ENCODE measurements around the gene MPST. TPM values are rescaled to one million over a fixed set of nuclear protein-coding genes. Genes with fewer than 3 reads are reported as not detected.

MPST gene
- total RNA-seq, 1 donor from 2014 or later = 101 TPM

DNA sequence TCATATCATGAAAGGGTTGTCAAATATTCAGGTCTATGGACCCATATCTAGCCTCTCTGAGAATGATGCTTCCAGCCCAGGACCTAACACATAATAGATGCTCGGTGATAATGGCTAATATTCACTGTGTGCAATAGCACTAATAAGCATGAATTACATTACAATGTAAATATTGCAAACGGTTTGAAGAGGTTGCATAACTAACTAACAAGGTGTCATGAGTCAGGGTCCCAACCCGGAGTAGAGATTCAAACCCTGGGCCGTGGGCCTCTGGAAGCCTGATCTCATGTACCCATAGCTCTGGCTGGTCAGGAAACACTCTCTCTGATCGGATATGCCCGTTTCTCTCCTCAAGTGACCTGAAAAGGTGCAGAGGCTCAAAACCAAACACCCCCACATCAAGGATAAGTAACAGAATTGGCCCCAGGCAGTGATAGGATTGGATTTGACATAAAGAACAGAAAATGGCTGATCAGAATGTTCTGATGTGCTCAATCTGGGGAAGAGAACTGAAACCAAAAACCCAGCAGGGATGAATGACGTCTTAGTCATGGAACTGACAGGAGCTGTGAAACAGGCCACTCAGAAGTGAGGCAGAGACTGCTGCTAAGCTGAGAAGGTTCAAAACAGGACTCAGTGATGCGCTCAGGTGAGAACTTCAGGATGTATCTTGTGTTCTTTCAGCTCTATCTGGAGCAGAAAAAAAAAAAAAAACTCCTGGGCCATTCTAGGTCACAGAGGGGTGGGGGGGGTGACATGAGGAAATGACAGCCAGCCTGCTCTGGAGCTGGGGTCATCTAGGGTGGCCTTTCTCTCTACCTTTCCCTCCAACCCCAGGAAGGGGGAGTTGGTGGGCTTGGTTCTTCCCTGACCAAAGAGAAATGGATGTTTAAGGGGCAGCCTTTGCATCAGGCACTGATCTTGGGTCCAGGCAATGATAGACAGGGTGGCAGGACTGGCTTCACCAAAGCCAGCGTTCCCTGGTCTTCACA lies 25.4 kb downstream of the MPST start:
- Mint-ChIP-seq H3K9me3 (ENCODE audit: low read depth) (no peaks in the 10 kb centered on the region), H3K36me3 (ENCODE audit: insufficient read depth) (no peaks in the 10 kb centered on the region), H3K27me3 (peaks cover 9% of the 10 kb centered on the region), H3K4me1 (ENCODE audit: low read depth) (peaks cover 15% of the 10 kb centered on the region), H3K27ac (no peak overlapping the region), H3K4me3 (ENCODE audit: low read depth) (no peak overlapping the region)
- TF ChIP-seq, protein P1, sequence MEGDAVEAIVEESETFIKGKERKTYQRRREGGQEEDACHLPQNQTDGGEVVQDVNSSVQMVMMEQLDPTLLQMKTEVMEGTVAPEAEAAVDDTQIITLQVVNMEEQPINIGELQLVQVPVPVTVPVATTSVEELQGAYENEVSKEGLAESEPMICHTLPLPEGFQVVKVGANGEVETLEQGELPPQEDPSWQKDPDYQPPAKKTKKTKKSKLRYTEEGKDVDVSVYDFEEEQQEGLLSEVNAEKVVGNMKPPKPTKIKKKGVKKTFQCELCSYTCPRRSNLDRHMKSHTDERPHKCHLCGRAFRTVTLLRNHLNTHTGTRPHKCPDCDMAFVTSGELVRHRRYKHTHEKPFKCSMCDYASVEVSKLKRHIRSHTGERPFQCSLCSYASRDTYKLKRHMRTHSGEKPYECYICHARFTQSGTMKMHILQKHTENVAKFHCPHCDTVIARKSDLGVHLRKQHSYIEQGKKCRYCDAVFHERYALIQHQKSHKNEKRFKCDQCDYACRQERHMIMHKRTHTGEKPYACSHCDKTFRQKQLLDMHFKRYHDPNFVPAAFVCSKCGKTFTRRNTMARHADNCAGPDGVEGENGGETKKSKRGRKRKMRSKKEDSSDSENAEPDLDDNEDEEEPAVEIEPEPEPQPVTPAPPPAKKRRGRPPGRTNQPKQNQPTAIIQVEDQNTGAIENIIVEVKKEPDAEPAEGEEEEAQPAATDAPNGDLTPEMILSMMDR (IDR thresholded peaks at IDR 0.05; ENCODE audit: unreplicated experiment) = no peak
- DNase-seq (ENCODE audit: low spot score, unreplicated experiment) = no peak

DNA sequence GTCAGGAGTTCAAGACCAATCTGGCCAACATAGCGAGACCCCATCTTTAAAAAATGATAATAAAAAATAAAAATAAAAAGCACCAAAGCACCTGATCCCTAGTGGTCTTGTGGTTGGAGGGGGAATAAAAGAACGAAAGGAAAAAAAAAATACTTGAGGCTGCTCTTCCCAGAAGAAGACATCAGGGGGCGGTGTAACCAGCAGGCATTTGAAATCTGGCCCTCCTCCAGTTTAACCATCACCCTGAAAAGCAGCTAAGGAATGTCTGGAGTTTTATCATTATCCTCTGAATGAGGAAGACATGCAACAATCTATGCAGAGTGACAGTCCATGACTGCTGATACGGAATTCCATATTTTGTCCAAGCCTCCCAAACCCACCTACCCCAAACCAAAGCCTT lies 26.4 kb downstream of the MPST start:
- H3K27me3 Mint-ChIP-seq = peaks cover 9% of the 10 kb centered on the region
- TF ChIP-seq, protein P1 (IDR thresholded peaks at IDR 0.05; ENCODE audit: unreplicated experiment) = peak; percentile 64
- H3K27ac Mint-ChIP-seq = no peak overlapping the region
- no peak overlapping the region for H3K4me3 Mint-ChIP-seq (ENCODE audit: low read depth)
- DNase-seq (ENCODE audit: low spot score, unreplicated experiment) = no peak
- H3K36me3 Mint-ChIP-seq (ENCODE audit: insufficient read depth) = no peaks in the 10 kb centered on the region
- peaks cover 12% of the 10 kb centered on the region for H3K4me1 Mint-ChIP-seq (ENCODE audit: low read depth)
- no peaks in the 10 kb centered on the region for H3K9me3 Mint-ChIP-seq (ENCODE audit: low read depth)

DNA sequence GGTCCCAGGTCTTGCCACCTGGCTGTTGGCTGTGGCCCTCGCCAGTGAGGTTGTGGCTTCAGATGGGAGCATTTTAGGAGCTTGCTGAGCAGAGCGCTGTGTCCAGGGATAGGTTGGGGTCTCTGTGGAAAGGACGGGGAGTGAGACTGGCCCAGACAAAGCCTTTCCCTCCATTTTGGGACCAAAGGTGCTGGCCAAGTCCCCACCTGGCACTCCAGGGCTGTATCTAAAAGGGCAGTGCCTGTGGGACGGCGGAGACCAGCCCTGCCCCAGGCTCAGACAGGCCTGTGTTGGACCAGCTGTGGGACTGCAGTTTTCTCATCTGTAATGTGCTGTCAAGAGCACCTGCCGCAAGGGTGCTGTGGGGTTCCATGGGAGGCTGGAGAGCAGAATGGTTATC lies 27.0 kb downstream of the MPST start:
- no peak overlapping the region for H3K4me3 Mint-ChIP-seq (ENCODE audit: low read depth)
- H3K27ac Mint-ChIP-seq = no peak overlapping the region
- DNase-seq (ENCODE audit: low spot score, unreplicated experiment) = no peak
- H3K4me1 Mint-ChIP-seq (ENCODE audit: low read depth) = peaks cover 12% of the 10 kb centered on the region
- H3K27me3 Mint-ChIP-seq = peaks cover 9% of the 10 kb centered on the region
- TF ChIP-seq, protein P1 (IDR thresholded peaks at IDR 0.05; ENCODE audit: unreplicated experiment) = no peak
- no peaks in the 10 kb centered on the region for H3K9me3 Mint-ChIP-seq (ENCODE audit: low read depth)
- no peaks in the 10 kb centered on the region for H3K36me3 Mint-ChIP-seq (ENCODE audit: insufficient read depth)

DNA sequence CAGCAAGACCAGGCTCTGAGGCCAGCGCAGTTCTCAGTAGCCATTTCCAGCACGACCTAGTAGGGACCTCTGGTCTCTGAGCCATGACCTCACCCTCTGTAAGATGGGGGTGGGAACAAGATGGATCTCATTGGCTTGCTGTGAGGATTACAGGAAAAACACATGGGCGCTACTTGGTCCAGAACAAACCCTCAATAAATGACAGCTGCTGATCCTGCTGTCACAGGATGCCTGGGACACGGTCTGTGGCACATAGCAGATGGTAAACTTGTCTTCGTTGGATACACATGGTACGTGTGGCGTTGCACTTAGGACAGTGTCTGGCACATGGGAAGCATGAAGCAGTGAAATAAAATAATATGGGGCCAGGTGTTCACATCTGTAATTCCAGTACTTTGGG lies 27.5 kb downstream of the MPST start:
- Mint-ChIP-seq H3K27me3 (peaks cover 9% of the 10 kb centered on the region), H3K9me3 (ENCODE audit: low read depth) (no peaks in the 10 kb centered on the region), H3K36me3 (ENCODE audit: insufficient read depth) (no peaks in the 10 kb centered on the region), H3K4me1 (ENCODE audit: low read depth) (peaks cover 12% of the 10 kb centered on the region), H3K27ac (no peak overlapping the region), H3K4me3 (ENCODE audit: low read depth) (no peak overlapping the region)
- no peak for DNase-seq (ENCODE audit: low spot score, unreplicated experiment)
- TF ChIP-seq, protein P1 (IDR thresholded peaks at IDR 0.05; ENCODE audit: unreplicated experiment) = no peak

DNA sequence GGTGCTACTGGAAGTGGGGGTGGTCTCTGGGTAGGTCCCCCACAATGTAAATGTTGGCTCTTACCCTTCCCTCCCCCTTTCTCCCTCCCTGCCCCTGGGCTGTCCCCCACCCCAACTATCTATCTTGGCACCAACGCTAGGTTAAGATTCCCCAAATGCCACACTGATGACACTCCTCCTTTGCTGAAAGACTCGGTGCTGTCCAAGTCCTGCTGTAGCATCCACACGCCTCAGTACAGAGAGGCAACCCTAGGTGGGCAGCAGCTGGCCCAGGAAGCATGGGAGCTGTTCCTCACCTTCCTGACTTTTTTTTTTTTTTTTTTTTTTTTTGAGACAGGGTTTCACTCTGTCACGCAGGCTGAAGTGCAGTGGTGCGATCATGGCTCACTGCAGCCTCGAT lies 28.6 kb downstream of the MPST start:
- H3K4me1 Mint-ChIP-seq (ENCODE audit: low read depth) = peaks cover 12% of the 10 kb centered on the region
- H3K36me3 Mint-ChIP-seq (ENCODE audit: insufficient read depth) = no peaks in the 10 kb centered on the region
- no peak for DNase-seq (ENCODE audit: low spot score, unreplicated experiment)
- no peaks in the 10 kb centered on the region for H3K9me3 Mint-ChIP-seq (ENCODE audit: low read depth)
- no peak overlapping the region for H3K4me3 Mint-ChIP-seq (ENCODE audit: low read depth)
- H3K27ac Mint-ChIP-seq = no peak overlapping the region
- TF ChIP-seq, protein P1 (IDR thresholded peaks at IDR 0.05; ENCODE audit: unreplicated experiment) = no peak
- peaks cover 13% of the 10 kb centered on the region for H3K27me3 Mint-ChIP-seq
